Measurements from ENCODE around the gene CARD11. TPM values are rescaled to one million over a fixed set of nuclear protein-coding genes. Genes with fewer than 3 reads are reported as not detected.

The CARD11 gene
- total RNA-seq, 1 donor from 2014 or later = 9.3 TPM

DNA sequence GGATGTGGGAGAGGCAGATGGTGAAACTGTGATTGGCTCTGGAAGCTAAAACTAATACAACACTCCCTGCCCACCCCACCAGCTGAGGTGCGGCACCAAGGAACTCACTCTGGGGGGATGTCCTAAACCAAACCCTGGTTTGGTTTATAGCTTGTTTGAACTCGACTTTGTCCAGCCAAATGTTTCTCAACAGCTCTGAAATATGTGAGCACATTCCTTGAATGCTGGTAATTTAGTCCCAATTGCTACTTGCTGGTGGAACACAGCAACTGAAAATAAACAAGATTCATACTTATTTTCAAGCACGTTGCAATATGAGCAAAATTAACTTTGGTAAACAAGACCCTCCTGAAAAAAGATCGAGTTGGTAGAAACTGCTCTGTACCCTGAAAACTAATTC lies 39.7 kb upstream of the CARD11 start:
- H3K4me1 Mint-ChIP-seq = peaks cover 25% of the 10 kb centered on the region
- H3K27me3 Mint-ChIP-seq (ENCODE audit: low read depth) = no peaks in the 10 kb centered on the region
- no peak overlapping the region for H3K27ac Mint-ChIP-seq
- TF ChIP-seq, protein P1, sequence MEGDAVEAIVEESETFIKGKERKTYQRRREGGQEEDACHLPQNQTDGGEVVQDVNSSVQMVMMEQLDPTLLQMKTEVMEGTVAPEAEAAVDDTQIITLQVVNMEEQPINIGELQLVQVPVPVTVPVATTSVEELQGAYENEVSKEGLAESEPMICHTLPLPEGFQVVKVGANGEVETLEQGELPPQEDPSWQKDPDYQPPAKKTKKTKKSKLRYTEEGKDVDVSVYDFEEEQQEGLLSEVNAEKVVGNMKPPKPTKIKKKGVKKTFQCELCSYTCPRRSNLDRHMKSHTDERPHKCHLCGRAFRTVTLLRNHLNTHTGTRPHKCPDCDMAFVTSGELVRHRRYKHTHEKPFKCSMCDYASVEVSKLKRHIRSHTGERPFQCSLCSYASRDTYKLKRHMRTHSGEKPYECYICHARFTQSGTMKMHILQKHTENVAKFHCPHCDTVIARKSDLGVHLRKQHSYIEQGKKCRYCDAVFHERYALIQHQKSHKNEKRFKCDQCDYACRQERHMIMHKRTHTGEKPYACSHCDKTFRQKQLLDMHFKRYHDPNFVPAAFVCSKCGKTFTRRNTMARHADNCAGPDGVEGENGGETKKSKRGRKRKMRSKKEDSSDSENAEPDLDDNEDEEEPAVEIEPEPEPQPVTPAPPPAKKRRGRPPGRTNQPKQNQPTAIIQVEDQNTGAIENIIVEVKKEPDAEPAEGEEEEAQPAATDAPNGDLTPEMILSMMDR (IDR thresholded peaks at IDR 0.05; ENCODE audit: unreplicated experiment) = no peak
- no peak overlapping the region for H3K4me3 Mint-ChIP-seq
- no peak for DNase-seq (ENCODE audit: low spot score in 2 of 2, unreplicated experiment in 2 of 2)
- H3K9me3 Mint-ChIP-seq = peaks cover 5% of the 10 kb centered on the region
- H3K36me3 Mint-ChIP-seq = no peaks in the 10 kb centered on the region

DNA sequence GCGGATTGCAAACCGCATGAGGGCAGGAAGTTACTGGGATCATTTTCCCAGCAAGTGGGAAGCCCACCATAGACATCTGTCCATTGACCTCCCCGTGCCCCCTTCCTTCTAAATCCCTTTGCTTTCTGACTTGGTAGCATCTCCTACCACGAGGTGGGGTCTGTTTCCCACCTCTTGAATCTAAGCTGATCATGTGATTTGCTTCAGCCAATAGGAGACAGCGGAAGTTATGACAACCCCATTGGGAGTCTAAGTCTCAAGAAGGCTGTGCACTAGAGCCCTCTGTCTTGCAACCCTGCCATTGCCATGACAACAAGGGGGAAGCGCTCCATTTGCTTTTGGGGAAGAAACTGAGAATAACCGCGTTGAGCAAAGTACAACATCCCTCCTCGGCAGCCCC lies 39.2 kb upstream of the CARD11 start:
- Mint-ChIP-seq H3K4me1 (peaks cover 25% of the 10 kb centered on the region), H3K9me3 (peaks cover 5% of the 10 kb centered on the region), H3K27me3 (ENCODE audit: low read depth) (no peaks in the 10 kb centered on the region), H3K36me3 (no peaks in the 10 kb centered on the region), H3K27ac (no peak overlapping the region), H3K4me3 (no peak overlapping the region)
- DNase-seq (ENCODE audit: low spot score in 2 of 2, unreplicated experiment in 2 of 2) = no peak
- TF ChIP-seq, protein P1 (IDR thresholded peaks at IDR 0.05; ENCODE audit: unreplicated experiment) = no peak

DNA sequence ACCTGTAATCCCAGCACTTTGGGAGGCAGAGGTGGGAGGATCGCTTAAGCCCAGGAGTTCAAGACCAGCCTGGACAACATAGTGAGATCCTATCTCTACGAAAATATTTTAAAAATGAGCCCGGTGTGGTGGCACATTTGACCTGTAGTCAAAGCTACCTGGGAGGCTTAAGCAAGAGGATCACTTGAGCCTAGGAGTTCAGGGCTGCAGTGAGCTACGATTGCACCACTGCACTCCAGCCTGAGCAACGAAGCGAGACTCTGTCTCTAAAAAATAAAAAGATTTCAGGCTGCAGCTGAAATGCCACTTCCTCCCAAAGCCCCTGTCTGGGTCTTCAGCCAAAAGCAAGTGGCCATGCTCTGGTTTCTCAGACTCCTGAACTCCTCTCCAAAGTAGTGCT lies 38.7 kb upstream of the CARD11 start:
- H3K27me3 Mint-ChIP-seq (ENCODE audit: low read depth) = no peaks in the 10 kb centered on the region
- H3K27ac Mint-ChIP-seq = no peak overlapping the region
- no peaks in the 10 kb centered on the region for H3K36me3 Mint-ChIP-seq
- no peak for DNase-seq (ENCODE audit: low spot score in 2 of 2, unreplicated experiment in 2 of 2)
- H3K9me3 Mint-ChIP-seq = peaks cover 5% of the 10 kb centered on the region
- TF ChIP-seq, protein P1 (IDR thresholded peaks at IDR 0.05; ENCODE audit: unreplicated experiment) = no peak
- H3K4me3 Mint-ChIP-seq = no peak overlapping the region
- H3K4me1 Mint-ChIP-seq = peaks cover 23% of the 10 kb centered on the region

DNA sequence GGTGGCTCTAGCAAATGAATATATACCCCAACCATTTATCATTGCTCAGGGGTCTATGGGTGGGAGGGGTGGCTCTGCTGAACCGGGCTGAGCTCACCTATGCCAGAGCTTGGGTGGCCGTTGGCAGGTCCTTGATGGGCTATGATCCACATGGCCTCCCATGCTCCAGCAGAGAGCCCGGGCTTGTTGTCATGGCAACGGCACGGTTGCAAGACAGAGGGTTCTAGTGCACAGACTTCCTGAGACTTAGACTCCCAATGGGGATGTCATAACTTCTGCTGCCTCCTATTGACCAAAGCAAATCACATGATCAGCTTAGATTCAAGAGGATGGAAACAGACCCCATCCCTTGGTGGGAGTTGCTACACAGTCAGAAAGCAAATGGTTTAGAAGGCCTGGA lies 36.4 kb upstream of the CARD11 start:
- Mint-ChIP-seq H3K27me3 (ENCODE audit: low read depth) (no peaks in the 10 kb centered on the region), H3K4me1 (peaks cover 7% of the 10 kb centered on the region), H3K4me3 (no peak overlapping the region), H3K36me3 (no peaks in the 10 kb centered on the region), H3K27ac (no peak overlapping the region), H3K9me3 (peaks cover 13% of the 10 kb centered on the region)
- no peak for DNase-seq (ENCODE audit: low spot score in 2 of 2, unreplicated experiment in 2 of 2)
- TF ChIP-seq, protein P1 (IDR thresholded peaks at IDR 0.05; ENCODE audit: unreplicated experiment) = no peak

DNA sequence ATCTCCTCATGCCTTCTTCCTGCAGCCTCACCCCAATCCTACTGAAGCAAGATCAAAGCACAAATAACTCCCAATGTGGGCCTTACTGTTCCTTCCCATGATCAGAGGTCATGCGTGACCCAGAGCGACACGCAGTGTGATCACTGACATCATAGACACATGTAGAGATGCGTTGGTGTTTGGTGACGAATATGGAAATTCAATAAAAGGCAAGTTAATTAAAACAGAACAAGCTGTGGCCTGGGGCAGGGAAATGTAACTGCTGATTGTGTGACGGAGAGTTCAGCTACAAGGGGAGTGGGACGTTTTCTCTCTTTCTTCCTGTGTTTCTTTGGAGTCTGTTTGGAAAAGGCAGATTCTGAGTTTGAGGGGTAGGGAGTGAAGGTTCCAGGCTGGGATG lies 34.8 kb upstream of the CARD11 start:
- Mint-ChIP-seq H3K4me3 (no peak overlapping the region), H3K27ac (no peak overlapping the region), H3K27me3 (ENCODE audit: low read depth) (peaks cover 3% of the 10 kb centered on the region), H3K36me3 (no peaks in the 10 kb centered on the region), H3K4me1 (peaks cover 6% of the 10 kb centered on the region), H3K9me3 (peaks cover 14% of the 10 kb centered on the region)
- TF ChIP-seq, protein P1 (IDR thresholded peaks at IDR 0.05; ENCODE audit: unreplicated experiment) = no peak
- no peak for DNase-seq (ENCODE audit: low spot score in 2 of 2, unreplicated experiment in 2 of 2)

DNA sequence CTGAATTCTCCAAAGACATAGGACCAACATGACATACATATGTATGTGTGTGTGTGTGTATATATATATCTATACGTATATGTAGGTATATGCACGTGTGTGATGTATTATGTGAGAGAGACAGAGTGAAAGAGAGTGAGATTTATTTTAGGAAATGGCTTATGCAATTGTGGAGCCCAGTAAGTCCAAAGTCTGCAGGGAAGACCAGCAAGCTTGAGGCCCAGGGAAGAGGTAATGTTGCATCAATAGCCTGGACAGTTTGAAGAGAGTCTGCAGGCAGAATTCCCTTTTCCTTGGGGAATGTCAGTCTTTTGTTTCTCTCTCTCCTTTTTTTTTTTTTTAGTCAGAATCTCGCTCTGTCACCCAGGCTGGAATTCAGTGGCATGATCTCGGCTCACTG lies 33.0 kb upstream of the CARD11 start:
- peaks cover 5% of the 10 kb centered on the region for H3K27me3 Mint-ChIP-seq (ENCODE audit: low read depth)

More for the DNA sequence above, 33.0 kb upstream of the CARD11 start:
- no peaks in the 10 kb centered on the region for H3K36me3 Mint-ChIP-seq
- H3K27ac Mint-ChIP-seq = no peak overlapping the region
- TF ChIP-seq, protein P1 (IDR thresholded peaks at IDR 0.05; ENCODE audit: unreplicated experiment) = no peak
- H3K4me3 Mint-ChIP-seq = no peak overlapping the region
- DNase-seq (ENCODE audit: low spot score in 2 of 2, unreplicated experiment in 2 of 2) = no peak
- no peaks in the 10 kb centered on the region for H3K4me1 Mint-ChIP-seq
- H3K9me3 Mint-ChIP-seq = peaks cover 14% of the 10 kb centered on the region
